ENCODE data around the gene DMPK.

DNA sequence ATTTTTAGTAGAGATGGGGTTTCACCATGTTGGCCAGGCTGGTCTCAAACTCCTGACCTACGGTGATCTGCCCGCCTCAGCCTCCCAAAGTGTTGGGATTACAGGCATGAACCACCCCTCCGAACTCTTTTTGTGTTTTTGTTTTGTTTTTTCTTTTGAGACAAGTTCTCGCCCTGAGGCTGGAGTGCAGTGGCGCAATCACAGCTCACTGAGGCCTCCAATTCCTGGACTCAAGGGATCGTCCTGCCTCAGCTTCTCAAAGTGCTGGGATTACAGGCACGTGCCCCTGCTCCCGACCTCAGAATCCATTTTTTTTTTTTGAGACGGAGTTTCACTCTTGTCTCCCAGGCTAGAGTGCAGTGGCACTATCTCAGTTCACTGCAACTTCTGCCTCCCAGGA, 24.6 kb downstream of the DMPK start:
- TF ChIP-seq, protein P1, sequence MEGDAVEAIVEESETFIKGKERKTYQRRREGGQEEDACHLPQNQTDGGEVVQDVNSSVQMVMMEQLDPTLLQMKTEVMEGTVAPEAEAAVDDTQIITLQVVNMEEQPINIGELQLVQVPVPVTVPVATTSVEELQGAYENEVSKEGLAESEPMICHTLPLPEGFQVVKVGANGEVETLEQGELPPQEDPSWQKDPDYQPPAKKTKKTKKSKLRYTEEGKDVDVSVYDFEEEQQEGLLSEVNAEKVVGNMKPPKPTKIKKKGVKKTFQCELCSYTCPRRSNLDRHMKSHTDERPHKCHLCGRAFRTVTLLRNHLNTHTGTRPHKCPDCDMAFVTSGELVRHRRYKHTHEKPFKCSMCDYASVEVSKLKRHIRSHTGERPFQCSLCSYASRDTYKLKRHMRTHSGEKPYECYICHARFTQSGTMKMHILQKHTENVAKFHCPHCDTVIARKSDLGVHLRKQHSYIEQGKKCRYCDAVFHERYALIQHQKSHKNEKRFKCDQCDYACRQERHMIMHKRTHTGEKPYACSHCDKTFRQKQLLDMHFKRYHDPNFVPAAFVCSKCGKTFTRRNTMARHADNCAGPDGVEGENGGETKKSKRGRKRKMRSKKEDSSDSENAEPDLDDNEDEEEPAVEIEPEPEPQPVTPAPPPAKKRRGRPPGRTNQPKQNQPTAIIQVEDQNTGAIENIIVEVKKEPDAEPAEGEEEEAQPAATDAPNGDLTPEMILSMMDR (IDR thresholded peaks at IDR 0.05): no peak
- no peak for TF ChIP-seq ZFX (IDR thresholded peaks at IDR 0.05; ENCODE audit: borderline replicate concordance)
